ENCODE measurements around the gene TMEM59L. TPM values are rescaled to one million over a fixed set of nuclear protein-coding genes. Genes with fewer than 3 reads are reported as not detected.

TMEM59L gene
- total and polyA plus RNA-seq, 10 of the 15 experiments (the other 5 are each of a cell fraction or from before 2014, with no cell fraction given) = 0.06 TPM; not detected in 9

DNA sequence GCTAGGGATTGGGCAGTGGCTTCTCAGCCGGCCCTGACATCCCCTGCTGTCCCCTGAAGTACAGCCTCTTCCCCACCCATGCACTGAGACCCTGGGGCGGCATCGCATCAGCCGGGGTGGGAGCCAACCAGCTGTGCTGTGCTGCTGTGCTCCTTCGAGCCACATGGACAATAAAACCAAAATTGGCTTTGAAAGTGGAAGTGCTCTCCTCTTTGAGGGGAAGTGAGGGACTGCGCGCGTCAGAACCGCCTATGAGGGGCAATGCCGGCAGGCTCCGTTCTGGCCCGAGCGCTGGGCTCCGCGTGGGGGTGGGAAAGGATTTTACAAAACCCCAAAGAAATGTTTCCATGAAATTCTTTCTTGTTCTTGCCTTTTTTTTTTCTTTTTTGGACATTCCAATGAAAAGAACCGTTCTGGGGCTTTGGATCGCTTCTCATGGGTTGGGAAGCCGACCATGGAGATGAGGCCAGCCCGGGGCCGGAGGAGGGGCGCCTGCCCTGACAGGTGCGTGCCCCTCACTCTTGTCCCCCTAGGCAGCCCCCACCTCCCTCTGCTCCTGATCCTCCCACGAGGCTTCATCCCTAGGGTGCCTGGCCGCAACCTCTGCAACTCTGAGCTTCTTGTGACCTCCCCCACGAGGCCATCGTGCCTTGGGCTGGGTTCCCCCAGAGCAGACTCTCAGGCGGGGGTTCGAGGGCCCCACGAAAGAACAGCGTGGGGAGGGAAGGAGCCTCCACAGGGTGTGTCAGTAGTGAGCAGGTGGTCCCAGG, 46.8 kb downstream of the TMEM59L start:
- CTCF ChIA-PET = no interaction called here

DNA sequence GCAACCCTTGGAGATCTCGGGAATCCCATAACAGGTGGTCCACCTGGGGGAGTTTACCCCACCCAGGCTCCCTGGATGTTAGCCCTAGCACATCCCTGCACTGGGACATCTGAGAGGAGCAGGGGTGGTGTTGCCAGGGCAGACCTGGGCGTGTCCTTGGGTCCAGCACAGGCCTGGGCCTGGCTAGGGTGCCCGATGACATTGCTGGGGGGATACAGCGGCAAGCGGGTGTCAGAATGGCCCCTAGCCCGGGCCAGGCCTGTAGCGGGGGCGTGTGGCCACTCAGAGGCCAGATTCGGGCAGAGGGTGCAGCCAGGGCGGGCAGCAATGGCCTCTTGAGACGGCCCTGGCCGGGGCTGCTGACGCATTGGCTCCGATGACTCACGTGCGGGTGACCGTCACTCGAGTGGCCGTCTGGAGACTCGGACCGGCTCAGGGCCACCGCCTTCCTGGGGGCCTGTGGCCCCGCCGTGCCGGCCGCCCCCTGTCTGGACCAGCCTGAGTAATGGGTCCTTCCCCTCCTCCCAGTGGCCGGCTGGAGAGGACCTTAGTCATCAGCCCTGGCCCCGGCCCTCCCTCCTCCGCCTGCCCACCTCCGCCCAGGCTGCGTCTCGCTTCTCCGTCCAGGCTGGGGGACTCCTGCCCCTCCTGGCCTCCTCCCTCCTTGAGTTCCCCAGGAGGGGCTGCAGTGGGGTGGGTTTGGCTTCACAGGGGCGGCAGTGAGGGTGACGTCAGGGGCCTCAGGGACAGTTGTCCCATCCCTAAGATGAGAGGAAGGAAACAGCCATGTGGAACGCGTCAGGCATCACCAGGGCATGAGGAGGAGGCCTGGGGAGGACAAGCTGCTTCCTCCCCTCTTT, 47.6 kb downstream of the TMEM59L start:
- no peak overlapping the region for H3K9ac ChIP-seq (ENCODE audit: control insufficient read depth, insufficient read depth, low read length)
- no peaks in the 10 kb centered on the region for H3K27me3 ChIP-seq (replicated peaks in 1 of 2; ENCODE audit: control insufficient read depth in 2 of 2, insufficient read depth in 2 of 2, low read length in 1 of 2)
- peaks cover 18% of the 10 kb centered on the region; the same call in 1 of the 2 replicates for H3K4me1 ChIP-seq (ENCODE audit: control insufficient read depth, insufficient read depth, low read length)
- H3K79me2 ChIP-seq (ENCODE audit: control insufficient read depth, insufficient read depth, low read length) = no peaks in the 10 kb centered on the region
- CTCF ChIA-PET = no interaction called here
- RAD21 ChIA-PET (ENCODE audit: unreplicated experiment) = no interaction called here
- POLR2A ChIA-PET = no interaction called here
- FAIRE-seq = no peak
- H2AFZ ChIP-seq (ENCODE audit: control insufficient read depth, low read depth, low read length) = no peak overlapping the region
- H3K4me2 ChIP-seq (ENCODE audit: control insufficient read depth, insufficient read depth) = no peak overlapping the region
- SMC1A ChIA-PET (ENCODE audit: uncharacterized antibody, unreplicated experiment) = no interaction called here
- H3K36me3 ChIP-seq (ENCODE audit: control insufficient read depth in 2 of 2, insufficient read depth in 2 of 2, low read length in 1 of 2) = peaks cover 0 to under 1% of the 10 kb centered on the region in 2 experiments; a peak in 1 of 4 replicates
- intact Hi-C loops (cut with micrococcal nuclease; ENCODE audit: unreplicated experiment) (no loop called here), in situ Hi-C loops (cut with MboI) (no loop called here)
- BruUV-seq (replicated peaks) = no TSS peak
- WGBS (ENCODE audit: insufficient coverage, insufficient replicate concordance, low lambda C conversion rate, missing lambda C conversion rate) = 91% methylated on average over 26 of the region's 37 CpGs
- H4K20me1 ChIP-seq (ENCODE audit: control insufficient read depth, insufficient read depth) = no peaks in the 10 kb centered on the region; the same call in 1 of the 2 replicates
- no peak overlapping the region for H3K27ac ChIP-seq (ENCODE audit: control insufficient read depth, insufficient read depth)
- no peaks in the 10 kb centered on the region; the same call in 2 of the 3 replicates for H3K9me3 ChIP-seq (replicated peaks; ENCODE audit: control insufficient read depth, insufficient read depth, low read length)
- no peak overlapping the region for H3K4me3 ChIP-seq
- ATAC-seq = no peak
- DNase-seq (ENCODE audit: low read depth, low spot score) = no peak
- no peak for TF ChIP-seq IRF4 (IDR thresholded peaks at IDR 0.05; ENCODE audit: low read depth, low read length)
- no peak for TF ChIP-seq USF1 (IDR thresholded peaks at IDR 0.05; ENCODE audit: borderline replicate concordance, extremely low read length, insufficient read depth, low read depth, low read length)
- no peak for TF ChIP-seq BCL11A (IDR thresholded peaks at IDR 0.05; ENCODE audit: low read depth, low read length)
- TF ChIP-seq BCLAF1 (IDR thresholded peaks at IDR 0.05) = no peak
- TF ChIP-seq, protein P1, sequence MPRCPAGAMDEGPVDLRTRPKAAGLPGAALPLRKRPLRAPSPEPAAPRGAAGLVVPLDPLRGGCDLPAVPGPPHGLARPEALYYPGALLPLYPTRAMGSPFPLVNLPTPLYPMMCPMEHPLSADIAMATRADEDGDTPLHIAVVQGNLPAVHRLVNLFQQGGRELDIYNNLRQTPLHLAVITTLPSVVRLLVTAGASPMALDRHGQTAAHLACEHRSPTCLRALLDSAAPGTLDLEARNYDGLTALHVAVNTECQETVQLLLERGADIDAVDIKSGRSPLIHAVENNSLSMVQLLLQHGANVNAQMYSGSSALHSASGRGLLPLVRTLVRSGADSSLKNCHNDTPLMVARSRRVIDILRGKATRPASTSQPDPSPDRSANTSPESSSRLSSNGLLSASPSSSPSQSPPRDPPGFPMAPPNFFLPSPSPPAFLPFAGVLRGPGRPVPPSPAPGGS (IDR thresholded peaks at IDR 0.05; ENCODE audit: borderline replicate concordance, insufficient read depth, low read depth, low read length, poor library complexity, severe bottlenecking) = no peak
- TF ChIP-seq NBN (IDR thresholded peaks at IDR 0.05) = no peak
- TF ChIP-seq POLR2AphosphoS2 (IDR thresholded peaks at IDR 0.05; ENCODE audit: low read depth, low read length) = no peak

More for the DNA sequence above, 46.8 kb downstream of the TMEM59L start:
- H2AFZ ChIP-seq (ENCODE audit: control insufficient read depth, low read depth, low read length) = no peak overlapping the region
- H3K4me1 ChIP-seq (ENCODE audit: control insufficient read depth, insufficient read depth, low read length) = peaks cover 18% of the 10 kb centered on the region; the same call in 1 of the 2 replicates
- H3K27me3 ChIP-seq (replicated peaks in 1 of 2; ENCODE audit: control insufficient read depth in 2 of 2, insufficient read depth in 2 of 2, low read length in 1 of 2) = no peaks in the 10 kb centered on the region
- H3K4me3 ChIP-seq = no peak overlapping the region
- no peaks in the 10 kb centered on the region; the same call in 2 of the 3 replicates for H3K9me3 ChIP-seq (replicated peaks; ENCODE audit: control insufficient read depth, insufficient read depth, low read length)
- WGBS (ENCODE audit: insufficient coverage, insufficient replicate concordance, low lambda C conversion rate, missing lambda C conversion rate) = 47% methylated on average over 27 of the region's 30 CpGs
- peak overlapping the region; percentile 22; the same call in 1 of the 2 replicates for H3K4me2 ChIP-seq (ENCODE audit: control insufficient read depth, insufficient read depth)
- no peaks in the 10 kb centered on the region; the same call in 1 of the 2 replicates for H4K20me1 ChIP-seq (ENCODE audit: control insufficient read depth, insufficient read depth)
- in situ Hi-C loops (cut with MboI) (no loop called here), intact Hi-C loops (cut with micrococcal nuclease; ENCODE audit: unreplicated experiment) (no loop called here)
- ChIA-PET SMC1A (ENCODE audit: uncharacterized antibody, unreplicated experiment) (no interaction called here), RAD21 (ENCODE audit: unreplicated experiment) (no interaction called here), POLR2A (no interaction called here)
- no peak for DNase-seq (ENCODE audit: low read depth, low spot score)
- H3K36me3 ChIP-seq (ENCODE audit: control insufficient read depth in 2 of 2, insufficient read depth in 2 of 2, low read length in 1 of 2) = no peaks in the 10 kb centered on the region
- H3K27ac ChIP-seq (ENCODE audit: control insufficient read depth, insufficient read depth) = no peak overlapping the region
- no TSS peak for BruUV-seq (replicated peaks)
- H3K9ac ChIP-seq (ENCODE audit: control insufficient read depth, insufficient read depth, low read length) = no peak overlapping the region
- TF ChIP-seq SPI1 (IDR thresholded peaks at IDR 0.05; ENCODE audit: borderline replicate concordance, insufficient read depth, low read depth, low read length) = peak; percentile 84
- TF ChIP-seq HDAC6 (IDR thresholded peaks at IDR 0.05; ENCODE audit: unreplicated experiment) = no peak
- FAIRE-seq = no peak
- peak; percentile 62 for ATAC-seq
- H3K79me2 ChIP-seq (ENCODE audit: control insufficient read depth, insufficient read depth, low read length) = no peaks in the 10 kb centered on the region
